HCT116 (cell line): ENCODE data around the gene MAPK8IP3. TPM values are rescaled to one million over a fixed set of nuclear protein-coding genes. Genes with fewer than 3 reads are reported as not detected.

Experiments
- ATAC-seq: fragments of 200-7000 bp; cut with Tn5 transposase; 2 replicates; pipeline ENCODE4 v1.9.1; 2020; ENCODE audit warnings: mild to moderate bottlenecking, moderate library complexity
- BruUV-seq: library from RNA; stranded (reverse); fragments of 400-500 nt; replicated peaks from 2 replicates; lab custom pipeline; 2021; lab: Mats Ljungman, UMichigan
- CTCF ChIA-PET: fragments of 300-600 bp; sonication (Branson Sonifier 250); formaldehyde crosslinking; loops from one replicate; lab custom pipeline; 2021; ENCODE audit warnings: antibody characterized with exemption; lab: Charles Lee
- POLR2A ChIA-PET: fragments of 300-600, 350-600 bp; sonication (Branson Sonifier 250); formaldehyde crosslinking; loops from one replicate; lab custom pipeline; 2021; ENCODE audit warnings: antibody characterized with exemption; lab: Charles Lee
- RAD21 ChIA-PET, 2 experiments: fragments of 300-600 bp; sonication (Branson Sonifier 250); formaldehyde crosslinking; loops; one replicate each; lab custom pipeline; 2023; ENCODE audit warnings: low total read pairs in 2 of 2; ENCODE audit not compliant: uncharacterized antibody in 2 of 2, unreplicated experiment in 2 of 2, low non-redundant PET in 1 of 2; lab: Charles Lee
- DNase-seq: peaks from one replicate; pipeline ENCODE4 v3.0.0-alpha.2; 2010; ENCODE audit warnings: low read depth, low spot score
- H2AFZ ChIP-seq: fragments of 200-600 bp; shearing (Covaris generic), sonication (generic); 2 replicates; pipeline ENCODE4 v1.6.1; 2017; ENCODE audit warnings: low read depth, mixed run types, mixed read lengths, antibody characterized with exemption, low read length; ENCODE audit not compliant: poor library complexity, severe bottlenecking
- H3K27ac ChIP-seq: 2 replicates; pipeline ENCODE4 v1.5.1; 2012; ENCODE audit warnings: low read depth, low read length
- H3K27me3 ChIP-seq: fragments of 200-600 bp; sonication (generic); 2 replicates; pipeline ENCODE4 v1.6.1; 2016; ENCODE audit warnings: mixed run types, low read length, mixed read lengths; ENCODE audit not compliant: insufficient read depth
- H3K36me3 ChIP-seq, 2 experiments: fragments of 200-500 bp in 1 of 2; fragments of 200-600 bp in 1 of 2; sonication (Bioruptor generic) in 1 of 2; sonication (generic) in 1 of 2; 2 replicates each; pipeline versions ENCODE4 v1.5.1 to v1.6.1; 2014 to 2016; ENCODE audit warnings: low read length in 2 of 2, inconsistent platforms in 1 of 2, mixed read lengths in 1 of 2, mixed run types in 1 of 2; ENCODE audit not compliant: insufficient read depth in 2 of 2, control insufficient read depth in 1 of 2
- H3K4me1 ChIP-seq, 2 experiments: fragments of 200-600 bp in 1 of 2; sonication (generic) in 1 of 2; 2 replicates each; pipeline versions ENCODE4 v1.5.1 to v1.6.1; 2012 to 2017; ENCODE audit warnings: low read length in 2 of 2, inconsistent platforms in 1 of 2, mild to moderate bottlenecking in 1 of 2, mixed read lengths in 1 of 2, mixed run types in 1 of 2, moderate library complexity in 1 of 2; ENCODE audit not compliant: insufficient read depth in 2 of 2, control insufficient read depth in 1 of 2
- H3K4me2 ChIP-seq: fragments of 200-600 bp; sonication (generic); 2 replicates; pipeline ENCODE4 v1.6.1; 2017; ENCODE audit warnings: mixed run types, low read length, mixed read lengths
- H3K4me3 ChIP-seq, 2 experiments: fragments of 200-600 bp in 1 of 2; sonication (generic) in 1 of 2; replicated peaks in 1 of 2; 2 replicates each; pipeline ENCODE4 v1.5.1; 2011 to 2016; ENCODE audit warnings: low read length in 2 of 2, control low read depth in 1 of 2, low read depth in 1 of 2, mild to moderate bottlenecking in 1 of 2, mixed read lengths in 1 of 2, mixed run types in 1 of 2
- H3K79me2 ChIP-seq: fragments of 200-600 bp; sonication (generic); 2 replicates; pipeline ENCODE4 v1.6.1; 2017; ENCODE audit warnings: mild to moderate bottlenecking, mixed run types, low read length, moderate library complexity, mixed read lengths; ENCODE audit not compliant: insufficient read depth
- H3K9ac ChIP-seq: fragments of 200-600 bp; sonication (generic); 2 replicates; pipeline ENCODE4 v1.6.1; 2016; ENCODE audit warnings: low read length, mixed read lengths
- H3K9me2 ChIP-seq: fragments of 200-600 bp; sonication (generic), shearing (Covaris generic); 2 replicates; pipeline ENCODE4 v1.6.1; 2017; ENCODE audit warnings: mixed run types, mild to moderate bottlenecking, moderate library complexity; ENCODE audit not compliant: insufficient read depth
- H3K9me3 ChIP-seq, 2 experiments: fragments of 200-500 bp in 1 of 2; fragments of 200-600 bp in 1 of 2; sonication (Bioruptor generic) in 1 of 2; sonication (generic) in 1 of 2; 2 replicates each; pipeline ENCODE4 v1.6.1; 2014 to 2017; ENCODE audit warnings: low read length in 2 of 2, mixed read lengths in 2 of 2, inconsistent platforms in 1 of 2, low read depth in 1 of 2, mild to moderate bottlenecking in 1 of 2, mixed run types in 1 of 2, moderate library complexity in 1 of 2; ENCODE audit not compliant: control insufficient read depth in 1 of 2, insufficient read depth in 1 of 2
- H4K20me1 ChIP-seq: fragments of 200-600 bp; sonication (generic), shearing (Covaris generic); 2 replicates; pipeline ENCODE4 v1.6.1; 2017; ENCODE audit warnings: mixed run types, mild to moderate bottlenecking, moderate library complexity; ENCODE audit not compliant: insufficient read depth
- CTCF ChIP-seq, 3 experiments: fragments of 200-600 bp in 1 of 3; sonication (generic) in 1 of 3; IDR thresholded peaks in 2 of 3; conservative IDR thresholded peaks in 1 of 3; 2 replicates each; pipeline ENCODE4 v1.5.1; 2012 to 2017; ENCODE audit warnings: low read depth in 2 of 3, low read length in 2 of 3, antibody characterized with exemption in 1 of 3, borderline replicate concordance in 1 of 3, control low read depth in 1 of 3, mild to moderate bottlenecking in 1 of 3, mixed read lengths in 1 of 3, mixed run types in 1 of 3, moderate library complexity in 1 of 3; ENCODE audit not compliant: insufficient read depth in 1 of 3
- EZH2phosphoT487 ChIP-seq: fragments of 200-600 bp; IDR thresholded peaks from 2 replicates; pipeline ENCODE4 v1.6.1; 2018; ENCODE audit warnings: antibody characterized with exemption, borderline replicate concordance
- FOSL1 ChIP-seq: IDR thresholded peaks from 2 replicates; pipeline ENCODE4 v1.6.1; 2012; ENCODE audit warnings: low read depth
- JUND ChIP-seq: IDR thresholded peaks from 2 replicates; pipeline ENCODE4 v1.6.1; 2012
- MAX ChIP-seq: IDR thresholded peaks from 2 replicates; pipeline ENCODE4 v1.6.1; 2012
- POLR2A ChIP-seq: IDR thresholded peaks from 2 replicates; pipeline ENCODE4 v1.7.0; 2011; ENCODE audit warnings: borderline replicate concordance; ENCODE audit not compliant: insufficient read depth, insufficient read length; ENCODE audit errors: extremely low read depth
- POLR2AphosphoS5 ChIP-seq: IDR thresholded peaks from 2 replicates; pipeline ENCODE4 v1.6.1; 2011; ENCODE audit warnings: mild to moderate bottlenecking, low read depth, low read length, moderate library complexity
- RAD21 ChIP-seq: IDR thresholded peaks from 2 replicates; pipeline ENCODE4 v1.6.1; 2012; ENCODE audit warnings: low read depth, mild to moderate bottlenecking
- SIN3A ChIP-seq: IDR thresholded peaks from 2 replicates; pipeline ENCODE4 v1.6.1; 2012; ENCODE audit warnings: low read depth
- SP1 ChIP-seq: IDR thresholded peaks from 2 replicates; pipeline ENCODE4 v1.6.1; 2012; ENCODE audit warnings: low read depth
- SRF ChIP-seq: IDR thresholded peaks from 2 replicates; pipeline ENCODE4 v1.6.1; 2012; ENCODE audit warnings: low read depth
- TCF7L2 ChIP-seq: IDR thresholded peaks from 2 replicates; pipeline ENCODE4 v1.7.0; 2011; ENCODE audit warnings: borderline replicate concordance, inconsistent platforms; ENCODE audit not compliant: insufficient read depth, insufficient read length; ENCODE audit errors: extremely low read depth
- ZNF274 ChIP-seq: fragments of 200-500 bp; sonication (Bioruptor generic); IDR thresholded peaks from 2 replicates; pipeline ENCODE4 v1.6.1; 2014; ENCODE audit warnings: mild to moderate bottlenecking, low read depth, low read length, inconsistent platforms
- intact Hi-C: fragments of 100-400 bp; cut with micrococcal nuclease; formaldehyde crosslinking; loops from 2 replicates; pipeline ENCODE4 v1.10.0; 2022
- total RNA-seq: library from RNA; stranded (reverse); gene quantifications from one replicate; pipeline ENCODE4 v1.2.1, GENCODE V29; 2021; ENCODE audit not compliant: unreplicated experiment
- TF ChIP-seq, protein P1 (sequence below): IDR thresholded peaks from 2 replicates; pipeline ENCODE4 v1.6.1; 2011; ENCODE audit warnings: mild to moderate bottlenecking, low read length, moderate library complexity; ENCODE audit not compliant: insufficient replicate concordance; ENCODE audit errors: extremely low read depth

Gene MAPK8IP3
- total RNA-seq, 1 experiment from 2014 or later: 75.3 TPM

- CTCF ChIA-PET: interaction anchor here (0.6 to 2.1 kb wide), 3 partner anchors 14 to 26 kb away, joined by 3 to 9 read pairs (median 3); partner anchors contain the start of gene MAPK8IP3
- BruUV-seq: no TSS peak
- H3K9me3 ChIP-seq: no peaks in the 10 kb centered on the region
- H4K20me1 ChIP-seq: peaks cover 5% of the 10 kb centered on the region; the same call in 1 of the 2 replicates
- H3K9ac ChIP-seq: peak overlapping the region; percentile 12; the same call in 1 of the 2 replicates
- RAD21 ChIA-PET: no interaction called here
- H2AFZ ChIP-seq: no peak overlapping the region
- H3K27me3 ChIP-seq: no peaks in the 10 kb centered on the region
- DNase-seq: no peak
- no peak overlapping the region for H3K27ac ChIP-seq
- POLR2A ChIA-PET: no interaction called here
- no peaks in the 10 kb centered on the region for H3K9me2 ChIP-seq
- TF ChIP-seq RAD21 (peak; percentile 37), CTCF (IDR thresholded peaks at IDR 0.05 in 2 of 3, conservative IDR thresholded peaks at IDR 0.05 in 1 of 3; ENCODE audit: borderline replicate concordance in 1 of 3, insufficient read depth in 1 of 3, low read depth in 2 of 3, low read length in 2 of 3) (peak; percentile 9 to 27 (median 20); a peak in 3 of 6 replicates), FOSL1 (no peak)
- TF ChIP-seq, all 23 proteins: peak for 2
- ATAC-seq: no peak
- H3K4me2 ChIP-seq: peak overlapping the region; percentile 34
- H3K4me3 ChIP-seq: no peak overlapping the region
- H3K79me2 ChIP-seq: peaks cover 98% of the 10 kb centered on the region
- H3K4me1 ChIP-seq: peaks cover 36 to 61% of the 10 kb centered on the region in 2 experiments
- intact Hi-C loops: no loop called here
- H3K36me3 ChIP-seq: peaks cover 31 to 71% of the 10 kb centered on the region in 2 experiments
These were observed 14.7 kb upstream of the MAPK8IP3 start for GRCh38 chr16:1691276-1691675.

DNA sequence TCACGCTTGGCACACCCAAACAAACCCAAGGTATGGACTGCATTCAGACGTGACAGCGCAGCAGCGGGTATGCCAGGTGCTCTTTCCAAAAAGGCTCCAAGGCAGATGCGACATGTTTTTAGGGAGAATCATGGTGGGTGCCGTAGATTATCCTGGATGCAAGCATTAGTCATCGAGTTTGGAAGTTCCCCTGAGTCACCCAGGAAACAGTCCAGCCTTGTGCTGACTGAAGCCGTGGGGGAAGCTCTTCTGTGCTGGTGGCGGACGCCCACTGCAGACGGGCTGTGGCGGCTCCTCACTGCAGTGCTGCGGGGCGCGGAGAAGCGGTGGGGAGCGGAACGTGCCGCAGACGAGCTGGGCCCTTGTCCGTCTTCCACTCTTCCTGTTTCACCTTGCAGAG lies 14.0 kb upstream of the MAPK8IP3 start:
- peak overlapping the region; percentile 9; the same call in 1 of the 2 replicates for H3K27ac ChIP-seq
- no peaks in the 10 kb centered on the region for H3K9me2 ChIP-seq
- H3K79me2 ChIP-seq: peaks cover 98% of the 10 kb centered on the region
- no peak overlapping the region for H2AFZ ChIP-seq
- no peak overlapping the region for H3K9ac ChIP-seq
- ChIA-PET RAD21 (no interaction called here), POLR2A (no interaction called here), CTCF (interaction anchor here (1.1 to 2.1 kb wide), 2 partner anchors 14 to 24 kb away, joined by 3 to 9 read pairs; partner anchors contain the start of gene MAPK8IP3)
- no TSS peak for BruUV-seq
- H3K27me3 ChIP-seq: no peaks in the 10 kb centered on the region
- peak; percentile 42; the same call in 1 of the 2 replicates for ATAC-seq
- H3K36me3 ChIP-seq: peaks cover 26 to 72% of the 10 kb centered on the region in 2 experiments
- peak overlapping the region; percentile 34 for H3K4me2 ChIP-seq
- peaks cover 36 to 60% of the 10 kb centered on the region in 2 experiments for H3K4me1 ChIP-seq
- intact Hi-C loops: no loop called here
- no peaks in the 10 kb centered on the region for H3K9me3 ChIP-seq
- H4K20me1 ChIP-seq: peaks cover 8% of the 10 kb centered on the region; the same call in 1 of the 2 replicates
- H3K4me3 ChIP-seq: no peak overlapping the region
- no peak for DNase-seq
- no peak for TF ChIP-seq SRF
- peak; percentile 58 for TF ChIP-seq JUND
- TF ChIP-seq POLR2AphosphoS5: no peak
- TF ChIP-seq MAX: no peak
- TF ChIP-seq, protein P1, sequence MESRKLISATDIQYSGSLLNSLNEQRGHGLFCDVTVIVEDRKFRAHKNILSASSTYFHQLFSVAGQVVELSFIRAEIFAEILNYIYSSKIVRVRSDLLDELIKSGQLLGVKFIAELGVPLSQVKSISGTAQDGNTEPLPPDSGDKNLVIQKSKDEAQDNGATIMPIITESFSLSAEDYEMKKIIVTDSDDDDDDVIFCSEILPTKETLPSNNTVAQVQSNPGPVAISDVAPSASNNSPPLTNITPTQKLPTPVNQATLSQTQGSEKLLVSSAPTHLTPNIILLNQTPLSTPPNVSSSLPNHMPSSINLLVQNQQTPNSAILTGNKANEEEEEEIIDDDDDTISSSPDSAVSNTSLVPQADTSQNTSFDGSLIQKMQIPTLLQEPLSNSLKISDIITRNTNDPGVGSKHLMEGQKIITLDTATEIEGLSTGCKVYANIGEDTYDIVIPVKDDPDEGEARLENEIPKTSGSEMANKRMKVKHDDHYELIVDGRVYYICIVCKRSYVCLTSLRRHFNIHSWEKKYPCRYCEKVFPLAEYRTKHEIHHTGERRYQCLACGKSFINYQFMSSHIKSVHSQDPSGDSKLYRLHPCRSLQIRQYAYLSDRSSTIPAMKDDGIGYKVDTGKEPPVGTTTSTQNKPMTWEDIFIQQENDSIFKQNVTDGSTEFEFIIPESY: no peak
- TF ChIP-seq SIN3A: no peak
- TF ChIP-seq FOSL1: peak; percentile 53
- TF ChIP-seq TCF7L2: no peak
- no peak for TF ChIP-seq EZH2phosphoT487
- TF ChIP-seq POLR2A: no peak
- no peak for TF ChIP-seq SP1
- TF ChIP-seq ZNF274: no peak
